ENCODE results near the gene MRTFB.

Gene MRTFB

DNA sequence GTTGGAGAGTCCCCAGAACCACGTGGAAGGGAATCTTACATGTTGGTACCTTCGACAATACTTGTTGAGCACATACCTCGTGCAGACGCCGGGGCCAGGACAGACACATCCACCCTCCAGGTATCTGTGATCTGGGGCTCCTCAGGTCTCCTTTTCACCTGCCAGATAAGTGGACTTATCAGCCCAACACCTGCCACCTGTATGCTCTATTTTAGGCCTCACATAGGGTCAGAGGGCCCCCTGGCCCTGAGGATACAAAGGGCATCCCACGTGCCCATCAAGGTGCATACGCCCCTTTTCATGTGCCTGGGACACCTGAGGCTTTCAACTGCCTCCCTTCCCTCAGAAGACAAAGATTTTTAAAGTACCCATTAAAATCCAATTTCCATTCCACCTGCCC lies 212.7 kb downstream of the MRTFB start:
- TF ChIP-seq ISL1 (CRISPR knock-in tag; IDR thresholded peaks at IDR 0.05) (no peak), POU6F1 (CRISPR knock-in tag; IDR thresholded peaks at IDR 0.05; ENCODE audit: borderline replicate concordance, low read depth) (no peak), ZFP30 (CRISPR knock-in tag; IDR thresholded peaks at IDR 0.05) (no peak), ZNF70 (CRISPR knock-in tag; IDR thresholded peaks at IDR 0.05) (no peak), RARB (CRISPR knock-in tag; IDR thresholded peaks at IDR 0.05) (no peak), GLIS3 (CRISPR knock-in tag; IDR thresholded peaks at IDR 0.05) (no peak), ZNF565 (CRISPR knock-in tag; conservative IDR thresholded peaks at IDR 0.05; ENCODE audit: low read depth) (no peak), PPARA (CRISPR knock-in tag; IDR thresholded peaks at IDR 0.05; ENCODE audit: borderline replicate concordance) (no peak), CSRNP3 (CRISPR knock-in tag; IDR thresholded peaks at IDR 0.05) (no peak), ZC3H10 (CRISPR knock-in tag; IDR thresholded peaks at IDR 0.05) (no peak), SNAI2 (CRISPR knock-in tag; IDR thresholded peaks at IDR 0.05) (no peak), TCF4 (CRISPR knock-in tag; IDR thresholded peaks at IDR 0.05; ENCODE audit: borderline replicate concordance) (no peak), ARNTL (CRISPR knock-in tag; IDR thresholded peaks at IDR 0.05; ENCODE audit: borderline replicate concordance, low read depth) (no peak), TOX (CRISPR knock-in tag; IDR thresholded peaks at IDR 0.05; ENCODE audit: borderline replicate concordance) (no peak), PATZ1 (CRISPR knock-in tag; IDR thresholded peaks at IDR 0.05; ENCODE audit: borderline replicate concordance) (no peak), BACH2 (CRISPR knock-in tag; IDR thresholded peaks at IDR 0.05; ENCODE audit: borderline replicate concordance) (no peak), ZFP3 (CRISPR knock-in tag; IDR thresholded peaks at IDR 0.05) (no peak)
- TF ChIP-seq, protein P1, sequence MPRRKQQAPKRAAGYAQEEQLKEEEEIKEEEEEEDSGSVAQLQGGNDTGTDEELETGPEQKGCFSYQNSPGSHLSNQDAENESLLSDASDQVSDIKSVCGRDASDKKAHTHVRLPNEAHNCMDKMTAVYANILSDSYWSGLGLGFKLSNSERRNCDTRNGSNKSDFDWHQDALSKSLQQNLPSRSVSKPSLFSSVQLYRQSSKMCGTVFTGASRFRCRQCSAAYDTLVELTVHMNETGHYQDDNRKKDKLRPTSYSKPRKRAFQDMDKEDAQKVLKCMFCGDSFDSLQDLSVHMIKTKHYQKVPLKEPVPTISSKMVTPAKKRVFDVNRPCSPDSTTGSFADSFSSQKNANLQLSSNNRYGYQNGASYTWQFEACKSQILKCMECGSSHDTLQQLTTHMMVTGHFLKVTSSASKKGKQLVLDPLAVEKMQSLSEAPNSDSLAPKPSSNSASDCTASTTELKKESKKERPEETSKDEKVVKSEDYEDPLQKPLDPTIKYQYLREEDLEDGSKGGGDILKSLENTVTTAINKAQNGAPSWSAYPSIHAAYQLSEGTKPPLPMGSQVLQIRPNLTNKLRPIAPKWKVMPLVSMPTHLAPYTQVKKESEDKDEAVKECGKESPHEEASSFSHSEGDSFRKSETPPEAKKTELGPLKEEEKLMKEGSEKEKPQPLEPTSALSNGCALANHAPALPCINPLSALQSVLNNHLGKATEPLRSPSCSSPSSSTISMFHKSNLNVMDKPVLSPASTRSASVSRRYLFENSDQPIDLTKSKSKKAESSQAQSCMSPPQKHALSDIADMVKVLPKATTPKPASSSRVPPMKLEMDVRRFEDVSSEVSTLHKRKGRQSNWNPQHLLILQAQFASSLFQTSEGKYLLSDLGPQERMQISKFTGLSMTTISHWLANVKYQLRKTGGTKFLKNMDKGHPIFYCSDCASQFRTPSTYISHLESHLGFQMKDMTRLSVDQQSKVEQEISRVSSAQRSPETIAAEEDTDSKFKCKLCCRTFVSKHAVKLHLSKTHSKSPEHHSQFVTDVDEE (CRISPR knock-in tag; IDR thresholded peaks at IDR 0.05): no peak
- TF ChIP-seq, protein P2, sequence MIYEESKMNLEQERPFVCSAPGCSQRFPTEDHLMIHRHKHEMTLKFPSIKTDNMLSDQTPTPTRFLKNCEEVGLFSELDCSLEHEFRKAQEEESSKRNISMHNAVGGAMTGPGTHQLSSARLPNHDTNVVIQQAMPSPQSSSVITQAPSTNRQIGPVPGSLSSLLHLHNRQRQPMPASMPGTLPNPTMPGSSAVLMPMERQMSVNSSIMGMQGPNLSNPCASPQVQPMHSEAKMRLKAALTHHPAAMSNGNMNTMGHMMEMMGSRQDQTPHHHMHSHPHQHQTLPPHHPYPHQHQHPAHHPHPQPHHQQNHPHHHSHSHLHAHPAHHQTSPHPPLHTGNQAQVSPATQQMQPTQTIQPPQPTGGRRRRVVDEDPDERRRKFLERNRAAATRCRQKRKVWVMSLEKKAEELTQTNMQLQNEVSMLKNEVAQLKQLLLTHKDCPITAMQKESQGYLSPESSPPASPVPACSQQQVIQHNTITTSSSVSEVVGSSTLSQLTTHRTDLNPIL (CRISPR knock-in tag; IDR thresholded peaks at IDR 0.05; ENCODE audit: low read depth): no peak
- no peak for ATAC-seq

- TF ChIP-seq ZC3H10 (CRISPR knock-in tag; IDR thresholded peaks at IDR 0.05) (no peak), BACH2 (CRISPR knock-in tag; IDR thresholded peaks at IDR 0.05; ENCODE audit: borderline replicate concordance) (no peak), PPARA (CRISPR knock-in tag; IDR thresholded peaks at IDR 0.05; ENCODE audit: borderline replicate concordance) (no peak), ZNF8 (CRISPR knock-in tag; IDR thresholded peaks at IDR 0.05) (no peak), CSRNP3 (CRISPR knock-in tag; IDR thresholded peaks at IDR 0.05) (no peak), RARB (CRISPR knock-in tag; IDR thresholded peaks at IDR 0.05) (no peak), PATZ1 (CRISPR knock-in tag; IDR thresholded peaks at IDR 0.05; ENCODE audit: borderline replicate concordance) (no peak)
- ATAC-seq: no peak
These were observed 213.3 kb downstream of the MRTFB start for GRCh38 chr16:14284371-14284770.
